ENCODE results near the gene VSNL1.
A peak's percentile ranks its signal among the peaks of the same experiment; 100 is the strongest.

The VSNL1 gene

GRCh38 chr2:17587469-17587868, 47.0 kb downstream of the VSNL1 start:
- ChIA-PET CTCF (no interaction called here), POLR2A (ENCODE audit: low non-redundant PET) (no interaction called here)
- no peak for DNase-seq (ENCODE audit: low spot score)
- H3K27ac ChIP-seq, result no peak overlapping the region
- no peak for TF ChIP-seq CTCF (conservative IDR thresholded peaks at IDR 0.05; ENCODE audit: low read depth)

- no peak overlapping the region for H3K27ac ChIP-seq
- CTCF ChIA-PET, result no interaction called here
Observed at GRCh38 chr2:17588031-17588430, 47.5 kb downstream of the VSNL1 start.

GRCh38 chr2:17589406-17590035, 49.0 kb downstream of the VSNL1 start:
- POLR2A ChIA-PET (ENCODE audit: low non-redundant PET), result no interaction called here
- peak; percentile 30 for DNase-seq (ENCODE audit: low spot score)
- TF ChIP-seq CTCF (conservative IDR thresholded peaks at IDR 0.05; ENCODE audit: low read depth), result no peak
- H3K27ac ChIP-seq, result peak overlapping the region; percentile 36; the same call in 1 of the 2 replicates
- CTCF ChIA-PET, result interaction anchor here (0.5 to 0.6 kb wide), 2 partner anchors 26 to 1118 kb away, joined by 3 read pairs; no protein-coding TSS in a partner anchor

More at GRCh38 chr2:17588031-17588430, 47.5 kb downstream of the VSNL1 start:
- no peak for TF ChIP-seq CTCF (conservative IDR thresholded peaks at IDR 0.05; ENCODE audit: low read depth)
- POLR2A ChIA-PET (ENCODE audit: low non-redundant PET), result no interaction called here
- DNase-seq (ENCODE audit: low spot score), result peak; percentile 81

GRCh38 chr2:17590342-17590911, 49.9 kb downstream of the VSNL1 start:
- no peak overlapping the region for H3K27ac ChIP-seq
- peak; percentile 75 for DNase-seq (ENCODE audit: low spot score)
- ChIA-PET POLR2A (ENCODE audit: low non-redundant PET) (no interaction called here), CTCF (no interaction called here)
- TF ChIP-seq CTCF (conservative IDR thresholded peaks at IDR 0.05; ENCODE audit: low read depth), result no peak

- POLR2A ChIA-PET (ENCODE audit: low non-redundant PET), result no interaction called here
- H3K27ac ChIP-seq, result no peak overlapping the region; the same call in 1 of the 2 replicates
- DNase-seq (ENCODE audit: low spot score), result no peak
- CTCF ChIA-PET, result interaction anchor here (0.6 to 1.3 kb wide), 3 partner anchors 11 to 435 kb away, joined by 3 to 12 read pairs (median 4); no protein-coding TSS in a partner anchor
- TF ChIP-seq CTCF (conservative IDR thresholded peaks at IDR 0.05; ENCODE audit: low read depth), result no peak
Observed at GRCh38 chr2:17591846-17592245, 51.4 kb downstream of the VSNL1 start.

- peak; percentile 36 for DNase-seq (ENCODE audit: low spot score)
- ChIA-PET POLR2A (ENCODE audit: low non-redundant PET) (no interaction called here), CTCF (interaction anchor here (0.6 to 1.5 kb wide), 5 partner anchors 9 to 161 kb away, joined by 3 to 12 read pairs (median 4); no protein-coding TSS in a partner anchor)
- H3K27ac ChIP-seq, result no peak overlapping the region
- no peak for TF ChIP-seq CTCF (conservative IDR thresholded peaks at IDR 0.05; ENCODE audit: low read depth)
Observed at GRCh38 chr2:17592731-17593409, 52.4 kb downstream of the VSNL1 start.
